PFSK-1 (cell line): ENCODE results near the gene HOTAIR.

Experiments used
- FOXP2 ChIP-seq: optimal IDR thresholded peaks from 2 replicates; pipeline ENCODE3; 2011; ENCODE audit warnings: borderline replicate concordance, control low read depth, inconsistent platforms; ENCODE audit not compliant: insufficient read depth; ENCODE audit errors: extremely low read length, extremely low read depth
- POLR2AphosphoS5 ChIP-seq: IDR thresholded peaks from 2 replicates; pipeline ENCODE4 v1.6.1; 2012; ENCODE audit warnings: low read depth, mild to moderate bottlenecking, control low read depth, low read length, moderate library complexity
- REST ChIP-seq, 2 experiments: IDR thresholded peaks; 2 replicates each; pipeline versions ENCODE4 v1.6.1 to v1.8.0; 2011 to 2012; ENCODE audit warnings: low read depth in 2 of 2, low read length in 2 of 2, control low read depth in 1 of 2, inconsistent platforms in 1 of 2, mild to moderate bottlenecking in 1 of 2, moderate library complexity in 1 of 2; ENCODE audit not compliant: insufficient read depth in 1 of 2
- SIN3A ChIP-seq: IDR thresholded peaks from 2 replicates; pipeline ENCODE4 v1.6.1; 2012; ENCODE audit warnings: mild to moderate bottlenecking, low read length, moderate library complexity, borderline replicate concordance; ENCODE audit not compliant: insufficient read depth
- TAF1 ChIP-seq: IDR thresholded peaks from 2 replicates; pipeline ENCODE4 v1.6.1; 2012; ENCODE audit warnings: low read length, control low read depth, borderline replicate concordance; ENCODE audit not compliant: insufficient read depth

- TF ChIP-seq TAF1 (no peak), REST (IDR thresholded peaks at IDR 0.05; ENCODE audit: insufficient read depth in 1 of 2, low read depth in 2 of 2, low read length in 2 of 2) (no peak), POLR2AphosphoS5 (no peak), SIN3A (no peak), FOXP2 (no peak)
Measured at GRCh38 chr12:53981634-53982565, 7.1 kb upstream of the HOTAIR start.
